ENCODE data around the gene CHRNA7. TPM values are rescaled to one million over a fixed set of nuclear protein-coding genes. Genes with fewer than 3 reads are reported as not detected.

The CHRNA7 gene
- polyA plus RNA-seq, 1 of the 3 experiments (the other 2 are of a cell fraction) = 0.38 TPM

GRCh38 chr15:32034106-32034505 is 3.8 kb downstream of the CHRNA7 start (continued):
- no peak for TF ChIP-seq FOSL2 (IDR thresholded peaks at IDR 0.05; ENCODE audit: borderline replicate concordance, low read depth)

- 0 out of 2 replicates have a peak, but pooled peaks cover 7% of the 10 kb centered on the region for H3K27me3 ChIP-seq (ENCODE audit: insufficient read depth)
- H3K79me2 ChIP-seq (ENCODE audit: insufficient read depth) = no peaks in the 10 kb centered on the region
- H3K9me2 ChIP-seq = peaks cover 3% of the 10 kb centered on the region; the same call in 1 of the 2 replicates
- H3K9ac ChIP-seq = no peak overlapping the region
- ChIA-PET CTCF (interaction anchor here (0.9 to 1.1 kb wide), 2 partner anchors 60 to 835 kb away, joined by 3 read pairs; no protein-coding TSS in a partner anchor), POLR2A (no interaction called here)
- no peak overlapping the region for H3K4me3 ChIP-seq (ENCODE audit: low read depth in 2 of 2, low read length in 1 of 2)
- H3K36me3 ChIP-seq (replicated peaks in 1 of 2; ENCODE audit: control insufficient read depth in 1 of 2, insufficient read depth in 2 of 2, low read length in 1 of 2) = no peaks in the 10 kb centered on the region
- no peak for TF ChIP-seq FOXJ3 (CRISPR knock-in tag; IDR thresholded peaks at IDR 0.05)
- no peak for TF ChIP-seq RXRA (IDR thresholded peaks at IDR 0.05; ENCODE audit: borderline replicate concordance, low read depth)
- TF ChIP-seq REST (IDR thresholded peaks at IDR 0.05; ENCODE audit: low read depth, low read length) = no peak
- no peak for TF ChIP-seq EZH2phosphoT487 (IDR thresholded peaks at IDR 0.05; ENCODE audit: borderline replicate concordance, low read depth)
- TF ChIP-seq MXI1 (IDR thresholded peaks at IDR 0.05; ENCODE audit: low read depth, low read length) = no peak
- TF ChIP-seq TCF12 (IDR thresholded peaks at IDR 0.05) = no peak
- TF ChIP-seq TEAD4 (IDR thresholded peaks at IDR 0.05; ENCODE audit: borderline replicate concordance, insufficient read depth) = no peak
- TF ChIP-seq NRF1 (IDR thresholded peaks at IDR 0.05; ENCODE audit: low read depth, low read length) = no peak
- TF ChIP-seq MAX (IDR thresholded peaks at IDR 0.05; ENCODE audit: low read depth) = no peak
- peaks cover 0 to 29% of the 10 kb centered on the region in 2 experiments; a peak in 2 of 4 replicates for H3K4me1 ChIP-seq (ENCODE audit: control insufficient read depth in 1 of 2, insufficient read depth in 2 of 2, low read depth in 1 of 2, low read length in 1 of 2)
- no peaks in the 10 kb centered on the region for H3F3A ChIP-seq (replicated peaks; ENCODE audit: insufficient read depth)
- no peaks in the 10 kb centered on the region for H3K9me3 ChIP-seq
- 40% methylated on average over 2 of the region's 2 CpGs for WGBS (ENCODE audit: low lambda C conversion rate)
- no peak overlapping the region for H2AFZ ChIP-seq (ENCODE audit: low read depth)
- H3K27ac ChIP-seq (ENCODE audit: low read depth in 2 of 2, low read length in 1 of 2) = no peak overlapping the region; a peak in 1 of 4 replicates
- DNase-seq = no peak
- H3K4me2 ChIP-seq = no peak overlapping the region
- H4K20me1 ChIP-seq (ENCODE audit: insufficient read depth) = no peaks in the 10 kb centered on the region
These were observed 5.0 kb downstream of the CHRNA7 start for GRCh38 chr15:32035285-32035684.

- CTCF ChIA-PET = interaction anchor here (0.6 to 1.9 kb wide), 5 partner anchors 8 to 60 kb away, joined by 3 to 9 read pairs (median 3); no protein-coding TSS in a partner anchor
- Histone ChIP-seq H3K36me3 (replicated peaks in 1 of 2; ENCODE audit: control insufficient read depth in 1 of 2, insufficient read depth in 2 of 2, low read length in 1 of 2) (no peaks in the 10 kb centered on the region), H3K4me1 (ENCODE audit: control insufficient read depth in 1 of 2, insufficient read depth in 2 of 2, low read depth in 1 of 2, low read length in 1 of 2) (peaks cover 0 to 28% of the 10 kb centered on the region in 2 experiments; a peak in 2 of 4 replicates), H4K20me1 (ENCODE audit: insufficient read depth) (no peaks in the 10 kb centered on the region), H3K4me3 (ENCODE audit: low read depth in 2 of 2, low read length in 1 of 2) (no peak overlapping the region), H3K9me3 (no peaks in the 10 kb centered on the region), H3K79me2 (ENCODE audit: insufficient read depth) (no peaks in the 10 kb centered on the region), H3K9me2 (peaks cover 3% of the 10 kb centered on the region; the same call in 1 of the 2 replicates), H3K9ac (no peak overlapping the region), H3K4me2 (no peak overlapping the region), H3K27me3 (ENCODE audit: insufficient read depth) (no peaks in the 10 kb centered on the region), H2AFZ (ENCODE audit: low read depth) (no peak overlapping the region), H3F3A (replicated peaks; ENCODE audit: insufficient read depth) (no peaks in the 10 kb centered on the region), H3K27ac (ENCODE audit: low read depth in 2 of 2, low read length in 1 of 2) (no peak overlapping the region)
- DNase-seq = no peak
- POLR2A ChIA-PET = interaction anchor here (1.1 kb wide), 1 partner anchor 59 kb away, joined by 3 read pairs; no protein-coding TSS in a partner anchor
- WGBS (ENCODE audit: low lambda C conversion rate) = 32% methylated on average over 2 of the region's 2 CpGs
- no peak for TF ChIP-seq IRF3 (IDR thresholded peaks at IDR 0.05; ENCODE audit: low read depth, low read length)
- TF ChIP-seq JUND (IDR thresholded peaks at IDR 0.05) = no peak
- no peak for TF ChIP-seq EZH2phosphoT487 (IDR thresholded peaks at IDR 0.05; ENCODE audit: borderline replicate concordance, low read depth)
- no peak for TF ChIP-seq FOXJ3 (CRISPR knock-in tag; IDR thresholded peaks at IDR 0.05)
- no peak for TF ChIP-seq NFIC (IDR thresholded peaks at IDR 0.05; ENCODE audit: borderline replicate concordance)
- no peak for TF ChIP-seq PBX3 (IDR thresholded peaks at IDR 0.05)
- TF ChIP-seq MXI1 (IDR thresholded peaks at IDR 0.05; ENCODE audit: low read depth, low read length) = no peak
- no peak for TF ChIP-seq GATA2 (CRISPR knock-in tag; IDR thresholded peaks at IDR 0.05)
- no peak for TF ChIP-seq RCOR1 (IDR thresholded peaks at IDR 0.05; ENCODE audit: low read length)
- no peak for TF ChIP-seq RXRA (IDR thresholded peaks at IDR 0.05; ENCODE audit: borderline replicate concordance, low read depth)
- no peak for TF ChIP-seq EP300 (IDR thresholded peaks at IDR 0.05; ENCODE audit: borderline replicate concordance in 1 of 2, low read depth in 1 of 2, low read length in 1 of 2)
- TF ChIP-seq TCF12 (IDR thresholded peaks at IDR 0.05) = no peak
- TF ChIP-seq GABPA (IDR thresholded peaks at IDR 0.05; ENCODE audit: low read depth) = no peak
- no peak for TF ChIP-seq POLR2AphosphoS5 (IDR thresholded peaks at IDR 0.05; ENCODE audit: low read depth, low read length)
- no peak for TF ChIP-seq NRF1 (IDR thresholded peaks at IDR 0.05; ENCODE audit: low read depth, low read length)
These were observed 6.7 kb downstream of the CHRNA7 start for GRCh38 chr15:32036971-32037370.

Data from SK-N-SH (cell line).